GM23338 (cell line): ENCODE data around the gene YWHAH. TPM values are rescaled to one million over a fixed set of nuclear protein-coding genes. Genes with fewer than 3 reads are reported as not detected.

ENCODE experiments used
- EZH2phosphoT487 ChIP-seq: fragments of 200-600 bp; sonication (generic); IDR thresholded peaks from one replicate; pipeline ENCODE4 v1.8.1; 2018; ENCODE audit warnings: antibody characterized with exemption; ENCODE audit not compliant: unreplicated experiment
- JUNB ChIP-seq: IDR thresholded peaks from one replicate; pipeline ENCODE4 v1.6.1; 2016; ENCODE audit warnings: antibody characterized with exemption; ENCODE audit not compliant: unreplicated experiment
- NANOG ChIP-seq: IDR thresholded peaks from 2 replicates; pipeline ENCODE4 v1.6.1; 2016; ENCODE audit warnings: antibody characterized with exemption, borderline replicate concordance
- POLR2AphosphoS5 ChIP-seq: IDR thresholded peaks from 2 replicates; pipeline ENCODE4 v1.6.1; 2016; ENCODE audit warnings: antibody characterized with exemption, low read depth
- STAT1 ChIP-seq: IDR thresholded peaks from one replicate; pipeline ENCODE4 v1.6.1; 2016; ENCODE audit warnings: antibody characterized with exemption; ENCODE audit not compliant: unreplicated experiment
- ZNF114 ChIP-seq: fragments of 250-450 bp; sonication (Bioruptor Pico); IDR thresholded peaks from 2 replicates; pipeline ENCODE4 v1.5.0; 2020; ENCODE audit warnings: mild to moderate bottlenecking, moderate library complexity
- ZNF331 ChIP-seq: fragments of 250-450 bp; sonication (Bioruptor Pico); IDR thresholded peaks from 2 replicates; pipeline ENCODE4 v1.5.0; 2020; ENCODE audit warnings: low read depth, mild to moderate bottlenecking, moderate library complexity
- polyA plus RNA-seq: library from polyadenylated mRNA; unstranded; fragments of >200 nt; fragmentation: Nextera tagmentation; extraction: Ambion mirVana; gene quantifications from 2 replicates; pipeline ENCODE4 v1.2.1, GENCODE V29; 2016
- total RNA-seq: library from RNA; depleted of rRNA; stranded (reverse); fragments of >200 nt; shearing (Covaris generic); gene quantifications from 2 replicates; pipeline ENCODE4 v1.2.3, GENCODE V29; 2014
- TF ChIP-seq, protein P1 (sequence below): fragments of 250-450 bp; sonication (Bioruptor Pico); IDR thresholded peaks from 2 replicates; pipeline ENCODE4 v1.5.0; 2020; ENCODE audit warnings: mild to moderate bottlenecking, moderate library complexity
- TF ChIP-seq, protein P2 (sequence below), 2 experiments: fragments of 200-600 bp in 1 of 2; sonication (generic) in 1 of 2; conservative IDR thresholded peaks; 2 replicates each; pipeline versions ENCODE4 v1.5.1 to v1.6.1; 2016 to 2017; ENCODE audit warnings: antibody characterized with exemption in 2 of 2, low read depth in 2 of 2, mild to moderate bottlenecking in 2 of 2, moderate library complexity in 1 of 2
- TF ChIP-seq, protein P3 (sequence below): IDR thresholded peaks from 2 replicates; pipeline ENCODE4 v1.6.1; 2016; ENCODE audit warnings: antibody characterized with exemption

YWHAH gene
- total and polyA plus RNA-seq, 2 experiments from 2014 or later: 277 to 283 TPM

DNA sequence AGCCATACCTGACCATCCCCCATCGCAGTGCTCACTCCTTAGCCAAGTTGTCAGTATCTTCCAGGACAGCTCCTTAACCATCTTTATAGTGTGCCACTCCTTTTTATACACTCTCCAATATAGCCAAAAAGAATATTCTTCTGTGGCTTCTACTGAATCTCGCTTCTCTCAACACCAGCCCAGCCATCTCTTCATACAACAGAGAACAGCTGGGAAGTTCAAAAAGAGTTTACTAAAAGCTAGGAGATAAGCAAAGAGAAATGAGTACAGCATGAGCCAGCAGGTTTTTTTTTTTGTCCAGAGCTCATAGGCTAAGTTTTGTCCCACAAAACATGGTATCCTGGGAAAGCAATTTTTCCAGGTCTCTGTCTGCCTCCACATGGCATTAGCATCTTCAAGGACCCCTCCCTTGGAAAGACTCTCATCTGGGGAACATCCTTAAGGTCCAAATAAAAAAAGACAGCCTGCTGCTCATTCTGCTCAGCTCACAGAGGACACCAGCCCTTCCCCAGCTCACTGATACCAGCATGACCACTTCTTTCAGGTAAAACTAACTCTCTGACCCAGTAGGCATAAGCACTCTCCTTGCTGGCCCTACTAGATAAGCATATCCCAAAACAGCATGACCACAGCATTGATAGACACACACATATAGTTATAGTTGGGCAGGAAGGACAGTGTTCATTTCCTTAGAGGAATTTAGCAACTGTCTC is 48.8 kb upstream of the YWHAH start (continued):
- TF ChIP-seq, protein P1, sequence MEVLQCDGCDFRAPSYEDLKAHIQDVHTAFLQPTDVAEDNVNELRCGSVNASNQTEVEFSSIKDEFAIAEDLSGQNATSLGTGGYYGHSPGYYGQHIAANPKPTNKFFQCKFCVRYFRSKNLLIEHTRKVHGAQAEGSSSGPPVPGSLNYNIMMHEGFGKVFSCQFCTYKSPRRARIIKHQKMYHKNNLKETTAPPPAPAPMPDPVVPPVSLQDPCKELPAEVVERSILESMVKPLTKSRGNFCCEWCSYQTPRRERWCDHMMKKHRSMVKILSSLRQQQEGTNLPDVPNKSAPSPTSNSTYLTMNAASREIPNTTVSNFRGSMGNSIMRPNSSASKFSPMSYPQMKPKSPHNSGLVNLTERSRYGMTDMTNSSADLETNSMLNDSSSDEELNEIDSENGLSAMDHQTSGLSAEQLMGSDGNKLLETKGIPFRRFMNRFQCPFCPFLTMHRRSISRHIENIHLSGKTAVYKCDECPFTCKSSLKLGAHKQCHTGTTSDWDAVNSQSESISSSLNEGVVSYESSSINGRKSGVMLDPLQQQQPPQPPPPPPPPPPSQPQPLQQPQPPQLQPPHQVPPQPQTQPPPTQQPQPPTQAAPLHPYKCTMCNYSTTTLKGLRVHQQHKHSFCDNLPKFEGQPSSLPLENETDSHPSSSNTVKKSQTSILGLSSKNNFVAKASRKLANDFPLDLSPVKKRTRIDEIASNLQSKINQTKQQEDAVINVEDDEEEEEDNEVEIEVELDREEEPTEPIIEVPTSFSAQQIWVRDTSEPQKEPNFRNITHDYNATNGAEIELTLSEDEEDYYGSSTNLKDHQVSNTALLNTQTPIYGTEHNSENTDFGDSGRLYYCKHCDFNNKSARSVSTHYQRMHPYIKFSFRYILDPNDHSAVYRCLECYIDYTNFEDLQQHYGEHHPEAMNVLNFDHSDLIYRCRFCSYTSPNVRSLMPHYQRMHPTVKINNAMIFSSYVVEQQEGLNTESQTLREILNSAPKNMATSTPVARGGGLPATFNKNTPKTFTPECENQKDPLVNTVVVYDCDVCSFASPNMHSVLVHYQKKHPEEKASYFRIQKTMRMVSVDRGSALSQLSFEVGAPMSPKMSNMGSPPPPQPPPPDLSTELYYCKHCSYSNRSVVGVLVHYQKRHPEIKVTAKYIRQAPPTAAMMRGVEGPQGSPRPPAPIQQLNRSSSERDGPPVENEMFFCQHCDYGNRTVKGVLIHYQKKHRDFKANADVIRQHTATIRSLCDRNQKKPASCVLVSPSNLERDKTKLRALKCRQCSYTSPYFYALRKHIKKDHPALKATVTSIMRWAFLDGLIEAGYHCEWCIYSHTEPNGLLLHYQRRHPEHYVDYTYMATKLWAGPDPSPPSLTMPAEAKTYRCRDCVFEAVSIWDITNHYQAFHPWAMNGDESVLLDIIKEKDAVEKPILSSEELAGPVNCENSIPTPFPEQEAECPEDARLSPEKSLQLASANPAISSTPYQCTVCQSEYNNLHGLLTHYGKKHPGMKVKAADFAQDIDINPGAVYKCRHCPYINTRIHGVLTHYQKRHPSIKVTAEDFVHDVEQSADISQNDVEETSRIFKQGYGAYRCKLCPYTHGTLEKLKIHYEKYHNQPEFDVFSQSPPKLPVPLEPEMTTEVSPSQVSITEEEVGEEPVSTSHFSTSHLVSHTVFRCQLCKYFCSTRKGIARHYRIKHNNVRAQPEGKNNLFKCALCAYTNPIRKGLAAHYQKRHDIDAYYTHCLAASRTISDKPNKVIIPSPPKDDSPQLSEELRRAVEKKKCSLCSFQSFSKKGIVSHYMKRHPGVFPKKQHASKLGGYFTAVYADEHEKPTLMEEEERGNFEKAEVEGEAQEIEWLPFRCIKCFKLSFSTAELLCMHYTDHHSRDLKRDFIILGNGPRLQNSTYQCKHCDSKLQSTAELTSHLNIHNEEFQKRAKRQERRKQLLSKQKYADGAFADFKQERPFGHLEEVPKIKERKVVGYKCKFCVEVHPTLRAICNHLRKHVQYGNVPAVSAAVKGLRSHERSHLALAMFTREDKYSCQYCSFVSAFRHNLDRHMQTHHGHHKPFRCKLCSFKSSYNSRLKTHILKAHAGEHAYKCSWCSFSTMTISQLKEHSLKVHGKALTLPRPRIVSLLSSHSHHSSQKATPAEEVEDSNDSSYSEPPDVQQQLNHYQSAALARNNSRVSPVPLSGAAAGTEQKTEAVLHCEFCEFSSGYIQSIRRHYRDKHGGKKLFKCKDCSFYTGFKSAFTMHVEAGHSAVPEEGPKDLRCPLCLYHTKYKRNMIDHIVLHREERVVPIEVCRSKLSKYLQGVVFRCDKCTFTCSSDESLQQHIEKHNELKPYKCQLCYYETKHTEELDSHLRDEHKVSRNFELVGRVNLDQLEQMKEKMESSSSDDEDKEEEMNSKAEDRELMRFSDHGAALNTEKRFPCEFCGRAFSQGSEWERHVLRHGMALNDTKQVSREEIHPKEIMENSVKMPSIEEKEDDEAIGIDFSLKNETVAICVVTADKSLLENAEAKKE (CRISPR knock-in tag): no peak
- TF ChIP-seq, protein P2, sequence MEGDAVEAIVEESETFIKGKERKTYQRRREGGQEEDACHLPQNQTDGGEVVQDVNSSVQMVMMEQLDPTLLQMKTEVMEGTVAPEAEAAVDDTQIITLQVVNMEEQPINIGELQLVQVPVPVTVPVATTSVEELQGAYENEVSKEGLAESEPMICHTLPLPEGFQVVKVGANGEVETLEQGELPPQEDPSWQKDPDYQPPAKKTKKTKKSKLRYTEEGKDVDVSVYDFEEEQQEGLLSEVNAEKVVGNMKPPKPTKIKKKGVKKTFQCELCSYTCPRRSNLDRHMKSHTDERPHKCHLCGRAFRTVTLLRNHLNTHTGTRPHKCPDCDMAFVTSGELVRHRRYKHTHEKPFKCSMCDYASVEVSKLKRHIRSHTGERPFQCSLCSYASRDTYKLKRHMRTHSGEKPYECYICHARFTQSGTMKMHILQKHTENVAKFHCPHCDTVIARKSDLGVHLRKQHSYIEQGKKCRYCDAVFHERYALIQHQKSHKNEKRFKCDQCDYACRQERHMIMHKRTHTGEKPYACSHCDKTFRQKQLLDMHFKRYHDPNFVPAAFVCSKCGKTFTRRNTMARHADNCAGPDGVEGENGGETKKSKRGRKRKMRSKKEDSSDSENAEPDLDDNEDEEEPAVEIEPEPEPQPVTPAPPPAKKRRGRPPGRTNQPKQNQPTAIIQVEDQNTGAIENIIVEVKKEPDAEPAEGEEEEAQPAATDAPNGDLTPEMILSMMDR (conservative IDR thresholded peaks at IDR 0.05; ENCODE audit: low read depth in 2 of 2): no peak
- TF ChIP-seq, protein P3, sequence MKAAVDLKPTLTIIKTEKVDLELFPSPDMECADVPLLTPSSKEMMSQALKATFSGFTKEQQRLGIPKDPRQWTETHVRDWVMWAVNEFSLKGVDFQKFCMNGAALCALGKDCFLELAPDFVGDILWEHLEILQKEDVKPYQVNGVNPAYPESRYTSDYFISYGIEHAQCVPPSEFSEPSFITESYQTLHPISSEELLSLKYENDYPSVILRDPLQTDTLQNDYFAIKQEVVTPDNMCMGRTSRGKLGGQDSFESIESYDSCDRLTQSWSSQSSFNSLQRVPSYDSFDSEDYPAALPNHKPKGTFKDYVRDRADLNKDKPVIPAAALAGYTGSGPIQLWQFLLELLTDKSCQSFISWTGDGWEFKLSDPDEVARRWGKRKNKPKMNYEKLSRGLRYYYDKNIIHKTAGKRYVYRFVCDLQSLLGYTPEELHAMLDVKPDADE: no peak
- TF ChIP-seq JUNB (no peak), EZH2phosphoT487 (no peak), POLR2AphosphoS5 (no peak), ZNF114 (CRISPR knock-in tag) (no peak), NANOG (no peak), ZNF331 (CRISPR knock-in tag) (no peak), STAT1 (no peak)
